Bronchial epithelial cell (primary cell): ENCODE measurements around the gene OR4F17. TPM values are rescaled to one million over a fixed set of nuclear protein-coding genes. Genes with fewer than 3 reads are reported as not detected.
"Not testable (repeated sequence)": the region's sequence is repeated elsewhere in the genome, so short reads cannot be mapped to it uniquely, and the experiment has no call there.

Source experiments
- DNase-seq: peaks from one replicate; pipeline ENCODE4 v3.0.0-alpha.2; 2010; ENCODE audit warnings: low read depth
- FAIRE-seq: peaks from 2 replicates; lab custom pipeline; 2011; peaks lifted over from hg19 to GRCh38; lab: Jason Lieb, UNC
- H3K27me3 ChIP-seq: 2 replicates; pipeline ENCODE4 v1.5.1; 2011; ENCODE audit warnings: low read length; ENCODE audit not compliant: control insufficient read depth, insufficient read depth
- H3K36me3 ChIP-seq: 2 replicates; pipeline ENCODE4 v1.5.1; 2011; ENCODE audit warnings: low read length; ENCODE audit not compliant: control insufficient read depth, insufficient read depth
- H3K4me3 ChIP-seq: 2 replicates; pipeline ENCODE4 v1.5.1; 2011; ENCODE audit warnings: mild to moderate bottlenecking, low read depth, low read length, control low read depth
- total RNA-seq: library from RNA; depleted of rRNA; stranded (reverse); fragments of >200 nt; gene quantifications from 2 replicates; pipeline ENCODE4 v1.2.1, GENCODE V29; 2014

Gene OR4F17, protein sequence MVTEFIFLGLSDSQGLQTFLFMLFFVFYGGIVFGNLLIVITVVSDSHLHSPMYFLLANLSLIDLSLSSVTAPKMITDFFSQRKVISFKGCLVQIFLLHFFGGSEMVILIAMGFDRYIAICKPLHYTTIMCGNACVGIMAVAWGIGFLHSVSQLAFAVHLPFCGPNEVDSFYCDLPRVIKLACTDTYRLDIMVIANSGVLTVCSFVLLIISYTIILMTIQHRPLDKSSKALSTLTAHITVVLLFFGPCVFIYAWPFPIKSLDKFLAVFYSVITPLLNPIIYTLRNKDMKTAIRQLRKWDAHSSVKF
- total RNA-seq = not detected in 2 replicates

DNA sequence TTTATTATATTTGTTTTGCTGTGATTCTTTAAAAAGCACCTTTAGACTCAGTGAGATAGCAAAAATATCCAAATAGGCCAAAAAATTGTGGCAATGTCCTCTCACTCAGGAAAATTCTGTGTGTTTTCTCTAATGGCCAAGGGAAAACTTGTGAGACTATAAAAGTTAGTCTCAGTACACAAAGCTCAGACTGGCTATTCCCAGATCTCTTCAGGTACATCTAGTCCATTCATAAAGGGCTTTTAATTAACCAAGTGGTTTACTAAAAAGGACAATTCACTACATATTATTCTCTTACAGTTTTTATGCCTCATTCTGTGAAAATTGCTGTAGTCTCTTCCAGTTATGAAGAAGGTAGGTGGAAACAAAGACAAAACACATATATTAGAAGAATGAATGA, at the start of gene OR4F17:
TSS of gene OR4F17 (plus strand) at position 301 of the 400 bp plus-strand sequence. CDS start 3,575 bp downstream, outside the sequence.
- DNase-seq, H3K27me3 ChIP-seq, FAIRE-seq, H3K4me3 ChIP-seq, H3K36me3 ChIP-seq: not testable (repeated sequence)

DNA sequence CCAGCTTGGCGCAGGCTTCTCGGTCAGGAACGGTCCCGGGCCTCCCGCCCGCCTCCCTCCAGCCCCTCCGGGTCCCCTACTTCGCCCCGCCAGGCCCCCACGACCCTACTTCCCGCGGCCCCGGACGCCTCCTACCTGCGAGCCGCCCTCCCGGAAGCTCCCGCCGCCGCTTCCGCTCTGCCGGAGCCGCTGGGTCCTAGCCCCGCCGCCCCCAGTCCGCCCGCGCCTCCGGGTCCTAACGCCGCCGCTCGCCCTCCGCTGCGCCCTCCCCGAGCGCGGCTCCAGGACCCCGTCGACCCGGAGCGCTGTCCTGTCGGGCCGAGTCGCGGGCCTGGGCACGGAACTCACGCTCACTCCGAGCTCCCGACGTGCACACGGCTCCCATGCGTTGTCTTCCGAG, 36.1 kb upstream of the OR4F17 start:
- DNase-seq, H3K27me3 ChIP-seq, H3K4me3 ChIP-seq, H3K36me3 ChIP-seq, FAIRE-seq: not testable (repeated sequence)

DNA sequence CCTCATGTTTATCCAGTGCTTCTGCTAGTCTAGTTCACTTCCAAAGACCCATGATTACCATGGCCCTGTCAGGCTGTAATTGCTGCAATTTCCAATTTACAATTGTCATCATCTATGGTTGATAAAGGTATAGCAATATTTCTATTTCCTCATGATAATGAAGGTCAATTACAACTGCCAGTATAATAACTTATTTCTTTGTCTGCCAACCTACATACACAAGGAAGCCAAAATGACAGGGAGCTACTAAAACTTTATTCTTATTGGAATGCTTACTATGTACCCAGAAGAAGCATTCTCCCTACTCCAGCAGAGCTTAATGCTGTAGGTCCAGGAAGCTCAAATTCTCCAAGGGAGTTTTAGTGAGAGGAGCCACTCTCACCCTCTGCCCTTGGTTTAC, 24.0 kb upstream of the OR4F17 start:
- not testable (repeated sequence) for H3K36me3 ChIP-seq, H3K4me3 ChIP-seq, DNase-seq, FAIRE-seq, H3K27me3 ChIP-seq

DNA sequence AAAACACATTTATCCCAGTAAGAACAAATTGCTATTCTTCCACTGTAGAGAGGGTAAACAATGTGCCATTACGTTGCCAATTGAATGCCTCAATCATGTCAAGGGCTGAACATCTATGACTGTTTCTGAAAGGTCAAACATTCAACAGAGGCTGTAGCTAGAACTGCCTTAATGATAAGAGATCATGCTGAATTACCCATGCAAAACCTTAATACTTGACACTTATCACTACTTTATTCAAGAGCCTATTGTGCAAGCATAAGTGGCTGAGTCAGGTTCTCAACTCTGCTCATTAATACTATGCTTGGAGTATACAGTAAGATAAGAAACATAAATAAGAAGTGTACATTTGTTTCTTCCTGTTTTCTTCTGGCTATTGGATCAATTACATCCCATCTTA, 23.3 kb upstream of the OR4F17 start:
- FAIRE-seq, H3K4me3 ChIP-seq, H3K36me3 ChIP-seq, H3K27me3 ChIP-seq, DNase-seq: not testable (repeated sequence)

DNA sequence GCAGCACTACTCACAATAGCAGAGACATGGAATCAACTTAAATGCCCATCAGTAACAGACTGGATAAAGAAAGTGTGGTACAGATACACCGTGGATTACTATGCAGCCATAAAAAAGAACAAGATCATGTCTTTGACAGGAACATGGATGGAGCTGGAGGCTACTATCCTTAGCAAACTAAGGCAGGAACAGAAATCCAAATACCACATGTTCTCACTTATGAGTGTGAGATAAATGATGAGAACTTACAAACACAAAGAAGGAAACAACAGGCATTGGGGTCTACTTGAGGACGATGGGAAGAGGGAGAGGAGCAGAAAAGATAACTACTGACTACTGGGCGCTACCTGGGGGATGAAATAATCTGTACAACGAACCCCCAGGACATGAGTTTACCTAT, 16.2 kb upstream of the OR4F17 start:
- not testable (repeated sequence) for H3K4me3 ChIP-seq, DNase-seq, H3K27me3 ChIP-seq, H3K36me3 ChIP-seq, FAIRE-seq

DNA sequence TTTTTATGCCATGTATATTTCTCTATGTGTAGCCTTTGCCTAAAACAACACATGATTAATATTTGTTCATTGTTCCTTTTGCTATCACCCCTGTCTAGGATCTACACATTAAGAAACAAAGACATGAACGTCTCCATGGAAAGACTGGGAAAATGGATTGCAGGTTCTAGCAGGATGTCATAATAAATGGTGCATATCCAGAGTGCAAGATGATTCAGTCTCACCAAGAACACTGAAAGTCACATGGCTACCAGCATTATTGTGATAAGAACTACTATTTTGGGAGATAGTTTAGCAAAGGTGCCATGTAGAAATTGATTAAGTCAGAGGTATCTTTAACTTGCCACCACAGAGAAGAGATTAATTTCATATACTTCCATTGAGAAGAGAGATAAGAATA, 12.1 kb upstream of the OR4F17 start:
- H3K4me3 ChIP-seq, H3K27me3 ChIP-seq, FAIRE-seq, H3K36me3 ChIP-seq, DNase-seq: not testable (repeated sequence)

DNA sequence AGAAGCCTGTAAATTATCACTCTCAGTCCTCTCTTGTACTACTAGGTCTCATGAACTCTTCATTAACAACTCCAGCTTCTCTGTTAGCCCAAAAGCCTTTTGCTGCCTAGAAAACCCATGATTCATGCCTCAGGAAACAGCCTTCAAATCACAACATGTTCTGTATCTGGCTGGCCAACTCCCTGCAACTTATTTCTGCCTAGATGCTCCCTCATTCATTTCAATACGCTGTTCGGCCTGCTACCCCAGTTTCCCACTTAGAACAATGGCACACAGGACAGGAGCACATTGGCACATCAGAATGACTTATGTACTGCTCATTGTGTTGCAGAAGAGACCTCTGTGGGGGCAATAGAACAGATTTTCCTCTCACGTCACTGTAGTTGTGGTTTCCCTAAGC, 9.3 kb upstream of the OR4F17 start:
- not testable (repeated sequence) for H3K27me3 ChIP-seq, DNase-seq, FAIRE-seq, H3K36me3 ChIP-seq, H3K4me3 ChIP-seq

DNA sequence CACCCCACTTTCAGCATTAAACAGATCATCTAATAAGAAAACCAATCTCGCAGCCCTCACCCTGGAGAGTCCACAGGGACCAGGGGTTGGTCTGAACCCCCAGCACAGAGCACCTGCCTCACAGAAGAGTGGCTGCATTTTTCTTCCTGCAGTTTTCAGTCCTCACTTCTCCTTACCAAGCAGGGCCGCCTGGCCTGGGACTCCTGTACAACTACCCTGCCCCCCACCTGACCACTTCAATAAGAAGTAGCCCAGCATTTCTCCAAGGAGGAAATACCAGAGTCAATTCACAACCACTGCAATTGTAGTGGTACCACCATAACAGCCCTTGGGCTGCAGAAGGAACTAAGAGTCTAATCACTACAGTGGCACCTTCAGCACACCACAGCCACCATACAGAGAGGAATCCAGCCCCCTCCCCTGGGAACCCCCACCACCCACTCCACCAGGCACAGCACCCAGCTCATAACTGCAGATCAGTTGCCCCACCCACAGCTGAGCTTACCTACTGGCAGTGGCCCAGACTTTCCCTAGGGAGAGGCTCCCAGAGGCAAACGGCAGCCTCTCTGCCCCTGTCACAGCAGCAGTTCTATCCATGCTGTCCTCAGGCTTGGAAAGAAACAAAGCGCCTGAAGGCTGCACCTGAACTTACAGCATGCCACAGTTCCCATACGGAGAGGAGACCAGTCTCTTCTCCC, 13.7 kb downstream of the OR4F17 start:
- not testable (repeated sequence) for DNase-seq, H3K4me3 ChIP-seq, H3K27me3 ChIP-seq, H3K36me3 ChIP-seq, FAIRE-seq

Other genes with a start within 250 kb of the OR4F17 start
- gene PLPP2, start 184.3 kb downstream of the OR4F17 start, total RNA-seq = 39.8 and 86.9 TPM in 2 replicates
- gene MIER2, start 237.7 kb downstream of the OR4F17 start, total RNA-seq = 19.0 and 19.6 TPM in 2 replicates